COR-L47 (cell line): Measurements from ENCODE around the gene AUTS2.
A peak's percentile ranks its signal among the peaks of the same experiment; 100 is the strongest.

Experiments
- DNase-seq: peaks from one replicate; lab custom pipeline; 2025; lab: John Stamatoyannopoulos, UW

The AUTS2 gene

DNA sequence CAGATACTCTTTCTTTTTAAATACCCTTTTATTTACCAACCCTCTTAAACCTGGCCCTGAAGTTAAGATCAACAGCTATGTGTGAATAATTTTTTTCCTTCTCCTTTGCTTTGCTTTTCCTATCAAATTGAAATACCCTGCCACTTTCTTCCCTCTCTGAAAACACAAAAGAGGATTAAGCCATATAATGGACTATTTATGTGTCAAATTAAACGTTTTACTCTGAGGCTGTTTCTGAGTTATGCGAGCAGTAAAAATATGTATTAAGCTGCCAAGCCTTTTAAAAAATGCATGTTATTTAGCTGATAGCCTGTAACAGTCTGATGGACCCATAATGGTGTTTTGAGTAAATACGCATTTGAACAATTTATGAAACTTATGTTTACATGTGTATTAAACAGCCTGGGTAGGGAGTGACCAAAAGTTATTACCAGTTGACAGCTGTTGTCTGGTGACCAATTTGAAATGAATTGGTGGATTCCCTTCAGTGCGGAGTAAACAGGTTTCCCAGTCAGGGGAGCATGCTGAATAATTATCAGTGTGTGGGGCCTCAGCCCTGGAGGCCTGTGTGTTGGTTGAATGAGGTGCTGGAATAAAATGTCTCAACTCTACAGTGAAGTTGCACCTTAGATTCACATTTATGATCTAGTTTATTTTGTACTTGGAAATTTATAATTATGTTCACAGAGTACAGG lies 89.6 kb downstream of the AUTS2 start:
- DNase-seq = peak; percentile 49

GRCh38 chr7:69690329-69690728 lies 92.1 kb downstream of the AUTS2 start:
- DNase-seq = no peak

DNA sequence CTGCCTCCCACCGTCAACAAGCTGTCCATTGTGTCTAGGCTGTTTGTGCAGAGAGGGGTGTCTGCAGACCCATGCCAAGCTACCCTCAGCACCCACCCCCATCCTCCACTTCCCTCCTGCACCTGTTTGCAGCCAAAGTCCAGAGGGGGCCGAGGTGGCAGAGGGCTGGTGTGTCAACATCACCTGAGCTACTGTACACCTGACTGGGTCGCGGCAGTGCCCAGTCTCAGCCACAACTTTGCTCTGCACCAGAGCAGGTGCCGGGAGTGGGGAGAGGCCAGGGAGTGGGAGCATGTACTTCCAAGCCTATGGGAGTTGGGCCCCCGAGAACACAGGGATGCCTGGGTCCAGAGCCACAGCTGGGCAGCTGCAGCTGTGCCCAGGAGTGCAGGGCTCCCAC lies 93.1 kb downstream of the AUTS2 start:
- no peak for DNase-seq

DNA sequence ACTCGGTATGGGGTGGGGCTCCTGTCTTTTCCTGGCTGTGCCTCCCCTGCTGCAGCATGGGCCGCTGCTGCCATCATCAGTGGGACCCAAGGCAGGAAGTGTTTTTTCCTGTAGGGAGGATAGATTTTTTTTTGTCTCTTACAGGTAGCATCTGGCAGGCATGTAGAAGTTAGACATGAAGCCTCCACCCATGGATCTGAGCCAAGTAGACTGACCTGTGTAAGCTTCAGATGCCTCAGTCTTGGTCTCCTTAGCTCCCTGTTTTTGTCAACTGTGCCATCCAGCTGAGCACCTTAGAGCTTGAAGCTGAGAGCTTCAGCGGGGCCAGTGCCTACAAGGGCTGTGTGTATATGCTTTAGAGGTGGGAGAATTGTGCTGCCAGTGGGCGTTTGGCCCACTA lies 93.5 kb downstream of the AUTS2 start:
- peak; percentile 48 for DNase-seq

DNA sequence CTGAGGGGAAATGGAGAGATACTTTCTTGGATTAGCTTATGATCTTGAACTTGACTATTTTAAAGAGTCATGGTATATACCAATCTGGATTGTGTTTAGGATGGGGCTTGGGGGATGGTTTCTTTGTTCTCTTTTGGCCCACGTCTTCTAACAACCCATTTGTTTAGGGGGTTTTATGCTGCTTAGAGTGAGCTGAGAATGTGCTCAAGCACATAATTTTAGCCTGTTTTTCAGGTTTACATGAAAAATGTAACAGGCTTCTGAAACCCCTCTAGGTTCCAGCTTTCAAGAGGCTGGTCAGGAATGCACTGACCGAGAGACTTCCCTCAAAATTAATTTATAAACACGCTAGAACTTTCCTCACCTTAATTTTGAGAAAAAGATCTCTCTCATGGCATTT lies 94.3 kb downstream of the AUTS2 start:
- DNase-seq = no peak

DNA sequence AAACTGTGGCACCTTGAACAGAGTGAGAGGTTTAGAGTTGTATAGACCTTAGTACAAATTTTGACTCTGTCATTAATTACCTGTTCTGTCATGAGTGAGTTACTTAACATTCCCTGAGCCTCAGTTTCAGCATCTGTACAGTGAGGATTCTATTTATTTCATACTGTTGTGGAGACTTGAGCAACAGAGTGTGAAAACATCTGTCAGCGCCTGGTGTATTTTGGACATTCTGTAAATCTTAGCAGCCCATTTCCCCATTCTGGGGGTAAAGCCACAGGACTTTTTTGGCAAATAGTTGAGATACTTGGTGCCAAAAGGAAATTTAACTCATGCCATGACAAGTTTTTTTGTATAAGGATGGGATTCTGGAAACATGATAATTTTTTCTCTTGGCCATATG lies 94.8 kb downstream of the AUTS2 start:
- DNase-seq = no peak

DNA sequence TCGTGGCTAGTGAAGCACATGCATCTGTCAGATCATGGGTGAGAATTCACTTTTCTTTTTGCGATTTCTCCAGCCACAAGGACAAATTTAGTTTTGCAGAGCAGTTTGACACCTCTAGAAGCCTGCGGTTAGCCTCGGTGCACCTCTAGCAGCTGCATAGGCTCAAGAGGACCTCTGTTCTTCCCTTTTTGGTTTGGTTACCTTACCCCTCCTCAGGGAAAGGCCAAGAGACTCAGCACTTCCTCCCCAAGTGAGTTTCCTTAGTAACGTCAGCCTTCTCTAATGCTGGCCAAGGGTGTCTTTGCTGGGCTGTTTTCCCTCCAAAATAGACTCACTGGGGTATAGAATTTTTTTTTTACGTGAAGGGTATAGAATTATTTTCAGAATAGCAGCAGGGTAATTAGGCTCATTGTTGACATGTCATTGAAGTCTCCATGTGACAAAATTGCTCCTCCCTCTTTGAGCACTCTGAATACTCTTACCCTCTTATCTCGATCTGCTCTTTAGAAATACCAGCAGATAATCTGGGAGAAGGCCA lies 97.8 kb downstream of the AUTS2 start:
- no peak for DNase-seq

GRCh38 chr7:69696686-69697685 lies 98.7 kb downstream of the AUTS2 start:
- DNase-seq = no peak

GRCh38 chr7:69698109-69698825 lies 100.0 kb downstream of the AUTS2 start:
- DNase-seq = no peak

DNA sequence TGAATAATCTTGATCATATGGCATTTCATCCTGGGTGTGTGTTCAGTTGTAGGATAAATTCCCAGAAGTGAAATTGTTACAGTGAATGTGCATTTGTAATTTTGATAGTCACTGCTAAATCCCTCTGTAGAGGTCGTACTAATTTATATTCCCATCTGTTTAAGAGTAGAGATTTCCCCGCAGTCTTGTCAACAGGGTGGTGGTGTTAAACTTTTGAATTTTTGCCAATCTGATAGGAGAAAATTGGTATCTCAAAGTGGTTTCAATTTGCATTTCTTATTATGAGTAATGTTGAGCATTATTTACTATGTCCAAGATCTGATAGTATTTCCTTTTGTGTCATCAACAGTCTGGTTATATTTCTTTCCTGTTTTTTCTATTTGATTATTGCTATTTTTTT lies 101.7 kb downstream of the AUTS2 start:
- DNase-seq = no peak

- no peak for DNase-seq
Measured at GRCh38 chr7:69700331-69700730, 102.1 kb downstream of the AUTS2 start.

DNA sequence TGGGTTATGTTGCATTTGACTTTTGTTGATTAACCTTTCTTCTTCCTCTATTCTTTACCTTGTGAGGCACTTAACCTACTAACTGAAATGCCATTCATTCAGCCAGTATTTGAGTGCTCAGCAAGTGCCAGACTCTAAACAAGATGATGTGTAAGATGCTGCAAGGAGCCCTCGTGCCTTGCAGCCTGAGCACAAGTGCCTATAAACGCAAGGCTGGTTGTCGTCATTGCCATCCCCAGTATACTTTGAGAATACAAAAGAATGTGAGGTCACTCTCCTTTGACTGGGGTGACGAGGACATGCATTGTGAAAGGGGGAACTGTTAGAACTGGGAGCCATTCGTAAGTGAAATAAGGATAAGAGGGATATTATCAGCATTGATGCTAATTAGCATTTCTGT lies 103.0 kb downstream of the AUTS2 start:
- no peak for DNase-seq

GRCh38 chr7:69702357-69702756 lies 104.1 kb downstream of the AUTS2 start:
- DNase-seq = no peak

GRCh38 chr7:69703099-69703498 lies 104.8 kb downstream of the AUTS2 start:
- DNase-seq = no peak

GRCh38 chr7:69706070-69706469 lies 107.8 kb downstream of the AUTS2 start:
- DNase-seq = no peak

GRCh38 chr7:69708857-69709256 lies 110.6 kb downstream of the AUTS2 start:
- peak; percentile 6 for DNase-seq

DNA sequence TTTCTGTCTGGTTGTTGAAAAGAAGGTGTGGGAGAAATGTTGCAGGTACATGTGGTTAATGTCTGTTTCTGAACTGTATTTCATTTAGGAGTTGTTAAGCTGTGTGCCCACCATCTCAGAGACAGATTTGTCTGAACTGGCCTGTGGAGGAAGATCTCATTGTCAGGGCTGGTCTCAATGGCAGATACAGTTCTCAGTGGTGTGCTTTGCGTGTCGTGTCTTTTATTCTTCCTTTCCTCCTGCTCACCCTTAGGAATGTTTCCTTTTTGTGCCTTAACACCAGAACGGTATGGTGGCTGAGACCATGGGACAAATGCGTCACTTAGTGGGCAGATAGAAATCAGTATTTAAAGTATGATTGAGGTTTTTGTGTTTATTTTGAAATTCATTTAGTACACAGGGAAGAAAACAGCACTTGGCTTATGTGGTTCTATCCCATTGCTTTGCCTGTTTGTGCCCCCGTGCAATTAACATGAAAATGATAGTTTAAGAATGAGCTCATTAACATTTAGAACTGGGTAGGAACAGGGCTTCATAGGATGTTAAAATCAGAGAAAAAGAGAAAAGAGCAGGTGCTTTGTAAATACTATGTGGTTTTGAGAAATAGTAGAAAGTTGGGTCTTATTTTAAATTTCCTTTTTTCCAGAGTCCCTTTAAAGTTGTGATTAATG lies 112.6 kb downstream of the AUTS2 start:
- DNase-seq = no peak

DNA sequence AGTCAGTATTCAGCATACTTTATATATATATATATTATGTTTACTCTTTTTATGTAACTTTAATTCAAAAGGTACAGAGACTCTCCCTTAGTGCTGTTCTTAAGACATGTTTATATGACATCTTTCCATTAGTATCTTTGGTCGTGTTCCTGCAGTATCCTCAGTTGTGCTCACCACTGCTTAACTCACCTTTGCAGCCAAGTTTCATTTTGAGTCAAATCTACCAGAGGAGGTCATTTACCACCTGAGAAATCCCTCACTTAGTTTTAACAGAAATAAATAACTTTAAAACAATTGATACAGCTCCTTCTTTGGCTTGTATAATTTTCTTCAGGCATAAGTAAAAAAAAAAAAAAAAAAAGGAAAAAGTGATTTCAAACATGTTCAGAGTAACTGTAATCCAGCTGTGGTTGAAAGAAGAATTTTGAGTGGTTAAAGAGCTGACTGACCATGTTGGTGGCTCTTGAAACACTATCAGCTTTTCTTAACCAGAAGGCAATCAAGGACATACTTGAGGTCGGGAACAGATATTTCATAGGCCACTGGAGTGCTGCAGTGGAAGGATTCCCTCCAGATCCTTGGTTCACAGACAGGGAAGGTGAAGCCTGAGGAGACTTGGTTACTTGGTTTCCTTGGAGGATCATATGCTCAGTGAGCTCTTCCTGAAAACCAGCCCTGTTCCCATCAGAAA lies 116.8 kb downstream of the AUTS2 start:
- DNase-seq = no peak

DNA sequence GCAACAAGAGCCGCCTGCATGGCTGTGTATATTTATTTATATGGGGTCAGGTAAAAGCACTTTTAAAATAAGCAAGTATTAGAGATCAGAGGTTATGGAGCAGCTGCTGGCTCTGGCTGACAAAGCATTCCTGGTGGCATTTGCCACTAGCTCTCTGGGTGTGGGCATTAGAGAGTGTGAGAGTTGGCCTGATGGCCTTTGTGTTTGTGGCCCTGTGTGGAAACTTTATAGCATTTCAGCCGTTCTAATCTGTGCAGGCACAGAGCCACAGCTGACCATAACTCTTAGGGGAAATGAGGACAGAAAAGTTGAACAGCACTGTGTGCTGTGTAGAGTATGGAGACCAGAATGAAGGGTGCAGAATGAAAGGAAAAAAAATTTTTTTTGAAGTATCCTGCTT lies 118.9 kb downstream of the AUTS2 start:
- DNase-seq = no peak

GRCh38 chr7:69719717-69720116 lies 121.4 kb downstream of the AUTS2 start:
- DNase-seq = no peak

- no peak for DNase-seq
Measured at GRCh38 chr7:69722843-69723242, 124.6 kb downstream of the AUTS2 start.
